ENCODE data around the gene TTC1.

The TTC1 gene

DNA sequence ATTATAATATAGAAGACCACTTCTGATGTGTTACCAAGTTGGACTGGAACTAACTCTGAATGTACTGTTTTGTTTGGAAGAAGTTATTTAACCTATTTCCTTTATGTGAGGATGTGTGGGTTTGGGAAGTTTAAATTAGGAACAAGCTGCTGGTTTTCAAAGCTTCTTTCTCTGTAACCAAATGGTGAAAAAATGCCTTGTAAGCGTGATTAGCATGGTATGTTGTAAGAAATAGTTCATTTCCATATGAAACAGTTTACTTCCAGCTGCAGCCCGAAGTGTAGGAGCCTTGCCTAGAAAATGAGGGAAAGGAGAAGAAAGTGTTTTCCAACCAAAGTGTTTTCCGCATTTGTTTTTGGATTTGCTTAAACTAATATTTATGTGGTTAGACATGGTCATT is 36.0 kb downstream of the TTC1 start:
- H3K36me3 ChIP-seq (ENCODE audit: insufficient read depth, insufficient read length, low read length): peaks cover 26% of the 10 kb centered on the region
- H3K4me1 ChIP-seq (ENCODE audit: insufficient read depth, insufficient read length): no peaks in the 10 kb centered on the region
- H3K27me3 ChIP-seq (ENCODE audit: insufficient read depth, insufficient read length): no peaks in the 10 kb centered on the region
- H3K9ac ChIP-seq (ENCODE audit: insufficient read length, low read depth): no peak overlapping the region
- DNase-seq (ENCODE audit: low read depth, low spot score): no peak
- H3K4me3 ChIP-seq (ENCODE audit: insufficient read length, low read depth): no peak overlapping the region
- TF ChIP-seq SUZ12 (IDR thresholded peaks at IDR 0.05; ENCODE audit: extremely low read depth, insufficient read depth, insufficient read length): no peak
- no peak for TF ChIP-seq YY1 (IDR thresholded peaks at IDR 0.05; ENCODE audit: insufficient read depth, insufficient read length)
- no peak for TF ChIP-seq ZNF274 (IDR thresholded peaks at IDR 0.05; ENCODE audit: low read depth, low read length)
- no peaks in the 10 kb centered on the region for H3K9me3 ChIP-seq (ENCODE audit: insufficient read depth, low read length)

DNA sequence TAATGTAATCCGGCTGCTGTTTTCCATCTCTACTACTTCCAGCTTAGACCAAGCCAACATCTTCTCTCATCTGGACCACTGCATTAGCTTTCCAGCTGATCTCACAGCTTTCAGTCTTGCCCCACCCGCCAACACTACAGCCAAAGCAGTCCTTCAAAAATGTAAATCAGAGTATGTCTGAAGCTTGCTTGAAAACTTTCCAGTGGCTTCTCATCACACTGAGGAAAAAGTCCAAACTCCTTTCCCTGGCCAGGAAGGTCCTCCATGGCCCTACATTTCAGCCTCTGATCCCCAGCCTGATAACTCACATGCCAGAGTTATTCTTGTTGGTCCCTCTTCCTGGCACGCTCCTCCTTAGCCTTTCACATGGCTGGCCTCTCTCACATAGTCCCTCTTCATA is 38.5 kb downstream of the TTC1 start:
- Histone ChIP-seq H3K9me3 (ENCODE audit: insufficient read depth, low read length) (no peaks in the 10 kb centered on the region), H3K36me3 (ENCODE audit: insufficient read depth, insufficient read length, low read length) (peaks cover 36% of the 10 kb centered on the region), H3K4me3 (ENCODE audit: insufficient read length, low read depth) (no peak overlapping the region), H3K9ac (ENCODE audit: insufficient read length, low read depth) (no peak overlapping the region), H3K4me1 (ENCODE audit: insufficient read depth, insufficient read length) (no peaks in the 10 kb centered on the region), H3K27me3 (ENCODE audit: insufficient read depth, insufficient read length) (no peaks in the 10 kb centered on the region)
- TF ChIP-seq ZNF274 (IDR thresholded peaks at IDR 0.05; ENCODE audit: low read depth, low read length) (no peak), SUZ12 (IDR thresholded peaks at IDR 0.05; ENCODE audit: extremely low read depth, insufficient read depth, insufficient read length) (no peak), YY1 (IDR thresholded peaks at IDR 0.05; ENCODE audit: insufficient read depth, insufficient read length) (no peak)
- DNase-seq (ENCODE audit: low read depth, low spot score): no peak

DNA sequence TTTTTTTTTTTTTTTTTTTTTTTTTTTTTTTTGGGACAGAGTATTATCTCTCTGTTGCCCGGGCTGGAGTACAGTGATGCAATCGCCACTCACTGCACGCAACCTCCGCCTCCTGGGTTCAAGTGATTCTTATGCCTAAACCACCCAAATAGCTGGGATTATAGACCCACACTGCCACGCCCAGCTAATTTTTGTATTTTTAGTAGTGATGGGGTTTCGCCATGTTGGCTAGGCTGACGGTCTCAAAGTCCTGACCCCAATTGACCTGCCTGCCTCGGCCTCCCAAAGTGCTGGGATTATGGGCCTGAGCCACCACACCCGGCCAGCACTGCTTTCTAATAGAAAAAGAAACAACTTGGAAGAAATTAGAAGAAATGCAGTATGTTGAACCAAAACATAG is 39.2 kb downstream of the TTC1 start:
- no peaks in the 10 kb centered on the region for H3K4me1 ChIP-seq (ENCODE audit: insufficient read depth, insufficient read length)
- no peaks in the 10 kb centered on the region for H3K9me3 ChIP-seq (ENCODE audit: insufficient read depth, low read length)
- H3K36me3 ChIP-seq (ENCODE audit: insufficient read depth, insufficient read length, low read length): peaks cover 43% of the 10 kb centered on the region
- TF ChIP-seq YY1 (IDR thresholded peaks at IDR 0.05; ENCODE audit: insufficient read depth, insufficient read length) (no peak), SUZ12 (IDR thresholded peaks at IDR 0.05; ENCODE audit: extremely low read depth, insufficient read depth, insufficient read length) (no peak), ZNF274 (IDR thresholded peaks at IDR 0.05; ENCODE audit: low read depth, low read length) (no peak)
- no peaks in the 10 kb centered on the region for H3K27me3 ChIP-seq (ENCODE audit: insufficient read depth, insufficient read length)
- no peak for DNase-seq (ENCODE audit: low read depth, low spot score)
- no peak overlapping the region for H3K4me3 ChIP-seq (ENCODE audit: insufficient read length, low read depth)
- H3K9ac ChIP-seq (ENCODE audit: insufficient read length, low read depth): no peak overlapping the region

DNA sequence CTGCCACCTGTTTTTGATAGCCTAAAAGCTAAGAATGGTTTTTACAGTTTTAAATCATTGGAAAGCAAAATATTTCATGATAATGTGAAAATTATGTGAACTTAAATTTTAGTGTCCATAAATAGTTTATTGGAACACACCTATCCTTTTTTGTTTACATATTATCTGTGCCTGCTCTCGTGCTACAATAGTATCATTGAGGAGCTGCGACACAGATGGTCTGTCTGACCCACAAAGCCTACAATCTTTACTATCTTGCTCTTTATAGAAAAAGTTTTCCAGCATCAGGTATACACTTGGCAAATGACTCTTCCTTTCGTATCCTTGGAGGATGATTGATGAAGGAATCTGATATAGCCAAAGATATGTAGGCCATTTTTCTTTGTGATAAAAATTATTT is 40.2 kb downstream of the TTC1 start:
- Histone ChIP-seq H3K4me3 (ENCODE audit: insufficient read length, low read depth) (no peak overlapping the region), H3K36me3 (ENCODE audit: insufficient read depth, insufficient read length, low read length) (peaks cover 50% of the 10 kb centered on the region)

DNA sequence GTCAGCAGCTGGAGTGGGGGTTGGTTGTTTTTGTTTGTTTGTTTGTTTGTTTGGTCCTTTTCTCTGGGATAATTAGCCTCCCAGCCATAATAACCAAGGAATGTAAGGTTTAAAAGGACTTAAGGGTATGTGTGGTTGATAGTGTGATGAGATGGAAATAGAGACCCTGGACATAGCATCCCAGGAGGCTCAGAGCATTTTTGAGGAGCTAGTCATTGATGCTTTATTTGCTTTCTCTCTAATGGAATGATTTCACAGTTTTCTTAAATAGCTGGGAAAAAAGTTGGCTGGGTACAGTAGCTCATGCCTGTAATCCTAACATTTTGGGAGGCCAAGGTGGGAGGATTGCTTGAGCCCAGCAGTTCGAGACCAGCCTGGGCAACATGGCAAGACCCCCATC is 45.1 kb downstream of the TTC1 start:
- Histone ChIP-seq H3K36me3 (ENCODE audit: insufficient read depth, insufficient read length, low read length) (peaks cover 73% of the 10 kb centered on the region), H3K4me1 (ENCODE audit: insufficient read depth, insufficient read length) (no peaks in the 10 kb centered on the region), H3K27me3 (ENCODE audit: insufficient read depth, insufficient read length) (no peaks in the 10 kb centered on the region), H3K9ac (ENCODE audit: insufficient read length, low read depth) (no peak overlapping the region), H3K4me3 (ENCODE audit: insufficient read length, low read depth) (no peak overlapping the region), H3K9me3 (ENCODE audit: insufficient read depth, low read length) (no peaks in the 10 kb centered on the region; the same call in 1 of the 2 replicates)
- TF ChIP-seq ZNF274 (IDR thresholded peaks at IDR 0.05; ENCODE audit: low read depth, low read length): no peak
- no peak for TF ChIP-seq YY1 (IDR thresholded peaks at IDR 0.05; ENCODE audit: insufficient read depth, insufficient read length)
- TF ChIP-seq SUZ12 (IDR thresholded peaks at IDR 0.05; ENCODE audit: extremely low read depth, insufficient read depth, insufficient read length): no peak
- no peak for DNase-seq (ENCODE audit: low read depth, low spot score)

More for the DNA sequence above, 40.2 kb downstream of the TTC1 start:
- Histone ChIP-seq H3K27me3 (ENCODE audit: insufficient read depth, insufficient read length) (no peaks in the 10 kb centered on the region), H3K4me1 (ENCODE audit: insufficient read depth, insufficient read length) (no peaks in the 10 kb centered on the region), H3K9ac (ENCODE audit: insufficient read length, low read depth) (no peak overlapping the region), H3K9me3 (ENCODE audit: insufficient read depth, low read length) (no peaks in the 10 kb centered on the region)
- no peak for TF ChIP-seq ZNF274 (IDR thresholded peaks at IDR 0.05; ENCODE audit: low read depth, low read length)
- no peak for TF ChIP-seq YY1 (IDR thresholded peaks at IDR 0.05; ENCODE audit: insufficient read depth, insufficient read length)
- TF ChIP-seq SUZ12 (IDR thresholded peaks at IDR 0.05; ENCODE audit: extremely low read depth, insufficient read depth, insufficient read length): no peak
- no peak for DNase-seq (ENCODE audit: low read depth, low spot score)

DNA sequence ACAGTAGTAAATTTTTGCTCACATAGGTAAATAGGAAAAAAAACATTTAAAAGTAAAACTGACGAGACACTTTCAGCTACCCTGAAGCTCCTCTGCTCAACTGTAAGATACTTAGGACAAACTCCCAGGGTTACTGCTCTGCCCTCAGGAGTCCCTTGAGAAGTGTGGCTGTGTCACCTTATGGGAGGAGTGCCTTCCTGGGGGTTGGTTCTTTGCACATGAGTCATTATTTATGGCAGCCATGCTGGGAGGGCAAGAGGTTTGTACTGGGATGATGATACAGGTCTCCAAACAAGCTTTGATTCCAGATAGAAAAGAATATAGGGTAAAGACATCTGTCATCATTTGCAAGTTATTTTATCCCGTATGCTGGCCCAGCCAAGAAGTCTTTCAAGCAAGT is 45.9 kb downstream of the TTC1 start:
- Histone ChIP-seq H3K36me3 (ENCODE audit: insufficient read depth, insufficient read length, low read length) (peaks cover 71% of the 10 kb centered on the region), H3K9ac (ENCODE audit: insufficient read length, low read depth) (no peak overlapping the region), H3K27me3 (ENCODE audit: insufficient read depth, insufficient read length) (no peaks in the 10 kb centered on the region), H3K4me3 (ENCODE audit: insufficient read length, low read depth) (no peak overlapping the region), H3K9me3 (ENCODE audit: insufficient read depth, low read length) (no peaks in the 10 kb centered on the region; the same call in 1 of the 2 replicates), H3K4me1 (ENCODE audit: insufficient read depth, insufficient read length) (no peaks in the 10 kb centered on the region)
- DNase-seq (ENCODE audit: low read depth, low spot score): no peak
- TF ChIP-seq YY1 (IDR thresholded peaks at IDR 0.05; ENCODE audit: insufficient read depth, insufficient read length): no peak
- no peak for TF ChIP-seq SUZ12 (IDR thresholded peaks at IDR 0.05; ENCODE audit: extremely low read depth, insufficient read depth, insufficient read length)
- no peak for TF ChIP-seq ZNF274 (IDR thresholded peaks at IDR 0.05; ENCODE audit: low read depth, low read length)

DNA sequence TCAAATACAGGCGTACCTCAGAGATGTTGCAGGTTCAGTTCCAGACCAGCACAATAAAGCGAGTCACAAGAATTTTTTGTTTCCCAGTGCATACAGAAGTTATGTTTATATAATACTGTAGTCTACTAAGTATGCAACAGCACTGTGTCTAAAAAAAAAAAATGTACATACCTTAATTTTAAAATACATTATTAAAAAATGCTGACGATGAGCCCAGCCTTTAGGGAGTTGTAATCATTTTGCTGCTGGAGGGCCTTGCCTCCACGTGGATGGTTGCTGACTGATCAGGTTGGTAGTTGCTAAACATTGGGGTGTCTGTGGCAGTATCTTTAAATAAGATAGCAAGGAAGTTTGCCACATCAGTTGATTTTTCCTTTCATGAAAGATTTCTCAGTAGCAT is 48.3 kb downstream of the TTC1 start:
- H3K27me3 ChIP-seq (ENCODE audit: insufficient read depth, insufficient read length): no peaks in the 10 kb centered on the region
- TF ChIP-seq SUZ12 (IDR thresholded peaks at IDR 0.05; ENCODE audit: extremely low read depth, insufficient read depth, insufficient read length): no peak
- no peak for TF ChIP-seq ZNF274 (IDR thresholded peaks at IDR 0.05; ENCODE audit: low read depth, low read length)
- TF ChIP-seq YY1 (IDR thresholded peaks at IDR 0.05; ENCODE audit: insufficient read depth, insufficient read length): no peak
- H3K9ac ChIP-seq (ENCODE audit: insufficient read length, low read depth): no peak overlapping the region
- no peak for DNase-seq (ENCODE audit: low read depth, low spot score)
- H3K36me3 ChIP-seq (ENCODE audit: insufficient read depth, insufficient read length, low read length): peaks cover 70% of the 10 kb centered on the region
- no peaks in the 10 kb centered on the region; the same call in 1 of the 2 replicates for H3K9me3 ChIP-seq (ENCODE audit: insufficient read depth, low read length)
- no peaks in the 10 kb centered on the region for H3K4me1 ChIP-seq (ENCODE audit: insufficient read depth, insufficient read length)
- H3K4me3 ChIP-seq (ENCODE audit: insufficient read length, low read depth): no peak overlapping the region

Data from NT2/D1 (cell line).